ACHN (cell line): ENCODE data around the gene BRAT1.
"Not testable (repeated sequence)": the region's sequence is repeated elsewhere in the genome, so short reads cannot be mapped to it uniquely, and the experiment has no call there.

Experiments
- DNase-seq: peaks from one replicate; pipeline ENCODE4 v3.0.0-alpha.2; 2015
- in situ Hi-C: cut with HindIII; loops from 2 replicates; pipeline ENCODE4 v1.10.0; 2017; ENCODE audit warnings: low sequenced_read_pairs, low pct_ligation_motif_present, low pct_unique_long_range_greater_than_20kb

BRAT1 gene

DNA sequence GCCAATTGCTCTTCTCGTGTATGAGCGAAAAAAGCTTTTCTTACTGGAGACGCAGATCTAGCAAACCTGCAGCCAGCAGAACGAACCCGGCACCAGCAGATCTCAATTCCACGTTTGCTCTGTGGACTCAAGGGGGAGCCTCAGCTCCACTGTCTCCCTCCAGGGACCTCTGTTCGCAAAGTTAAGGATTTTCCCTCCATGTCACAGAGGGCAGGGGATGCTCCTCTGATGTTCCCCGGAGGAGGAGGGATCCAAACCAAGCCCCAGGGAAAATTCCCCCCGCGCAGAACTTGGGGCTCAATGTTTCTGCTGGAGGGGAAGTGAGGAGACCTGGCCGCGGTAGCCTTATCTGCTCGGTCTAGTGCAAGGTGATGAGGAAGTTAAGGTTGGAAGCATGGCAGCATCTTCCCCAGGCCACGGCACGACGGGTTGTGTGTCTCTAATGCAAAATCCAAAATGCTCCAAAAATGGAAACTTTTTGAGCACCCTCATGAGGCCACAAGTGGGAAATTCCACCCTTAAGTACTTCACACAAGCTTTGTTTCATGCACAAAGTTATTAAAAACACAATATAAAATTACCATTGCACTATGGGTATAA lies 12.5 kb upstream of the BRAT1 start:
- in situ Hi-C loops = no loop called here
- DNase-seq = peak; percentile 47

DNA sequence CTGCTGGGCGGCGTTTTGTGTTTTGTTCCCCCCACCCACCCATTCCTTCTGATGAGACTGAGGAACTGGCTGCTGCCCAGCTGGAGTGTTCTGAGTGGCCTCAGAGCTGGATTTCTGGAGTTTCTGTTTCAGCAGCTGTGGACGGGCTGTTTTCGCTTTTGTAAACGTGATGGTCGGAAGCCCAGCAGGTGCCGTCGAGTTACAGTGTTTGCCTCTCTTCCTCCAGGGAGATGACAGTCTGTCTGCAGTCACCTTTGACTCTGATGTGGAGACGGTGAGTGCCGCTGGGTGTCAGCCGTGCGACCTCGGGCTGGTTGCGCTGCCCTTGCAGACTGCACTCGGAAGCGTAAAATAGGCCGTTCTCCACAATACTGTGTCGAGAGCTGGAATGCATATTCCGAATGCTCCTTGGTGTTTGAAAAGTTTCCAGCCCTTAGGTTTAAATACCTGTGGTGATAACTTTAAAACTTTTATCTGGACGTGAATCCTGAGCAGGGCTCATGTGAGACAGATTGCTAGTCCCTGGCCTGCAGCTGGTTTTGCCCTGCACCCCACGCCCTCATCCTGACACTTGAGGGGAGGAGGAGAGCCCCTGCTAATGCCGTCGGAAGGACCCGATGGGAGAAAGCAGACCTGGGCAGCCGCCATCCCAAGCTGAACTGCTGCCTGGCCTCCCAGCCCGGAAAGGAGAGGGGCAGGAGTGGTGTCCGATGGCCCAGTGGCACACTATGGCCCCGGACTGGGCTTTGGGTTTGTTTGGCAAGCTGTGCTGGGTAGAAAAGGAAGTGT lies 11.8 kb upstream of the BRAT1 start:
- DNase-seq = no peak
- in situ Hi-C loops = no loop called here

DNA sequence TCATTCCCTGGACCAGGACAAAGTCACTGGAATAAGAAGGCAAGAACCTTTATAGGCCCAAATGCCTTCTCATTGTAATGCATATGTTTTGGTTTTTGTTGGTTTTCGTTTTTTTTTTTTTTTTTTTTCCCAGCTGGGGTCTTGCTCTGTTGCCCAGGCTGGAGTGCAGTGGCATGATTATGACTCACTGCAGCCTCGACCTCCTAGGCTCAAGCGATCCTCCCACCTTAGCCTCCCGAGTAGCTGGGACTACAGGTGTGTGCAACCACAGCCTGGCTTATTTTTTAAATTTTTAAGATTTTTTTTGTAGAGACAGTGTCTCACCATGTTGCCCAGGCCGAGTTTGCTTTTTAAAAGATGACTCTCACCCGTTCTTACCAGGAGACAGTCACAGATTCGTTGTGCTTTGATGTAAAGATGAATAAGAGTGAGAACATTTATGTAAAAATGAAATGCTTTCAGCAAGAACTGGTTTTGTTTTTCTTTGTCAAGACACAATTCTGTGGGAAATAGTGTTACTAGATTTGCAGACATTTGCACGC lies 11.1 kb upstream of the BRAT1 start:
- in situ Hi-C loops = no loop called here

DNA sequence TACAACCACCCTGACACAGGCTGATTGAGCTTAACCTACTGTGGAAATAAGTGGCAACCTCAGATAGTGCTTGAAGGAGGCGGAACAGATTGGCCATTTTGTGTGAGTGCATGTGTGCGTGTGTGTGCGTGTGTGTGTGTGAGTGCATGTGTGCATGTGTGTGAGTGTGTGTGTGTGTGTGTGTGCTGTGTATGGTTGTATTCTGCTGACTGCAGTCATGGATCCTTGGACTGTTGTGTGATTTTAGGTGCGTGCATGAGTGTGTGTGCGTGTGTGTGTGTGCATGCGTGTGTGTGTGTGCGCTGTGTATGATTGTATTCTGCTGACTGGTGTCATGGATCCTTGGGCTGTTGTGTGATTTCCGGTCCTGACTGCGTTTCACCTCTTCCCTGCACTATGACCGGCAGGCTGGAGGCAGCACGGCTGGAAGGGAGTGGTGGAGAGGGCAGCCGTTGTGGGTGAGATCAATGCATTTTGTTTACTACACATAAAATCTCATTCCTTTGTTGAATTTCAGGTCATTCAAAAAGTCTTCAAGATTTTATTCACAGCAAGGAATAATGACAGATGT lies 9.7 kb upstream of the BRAT1 start:
- in situ Hi-C loops = no loop called here
- DNase-seq = no peak

More for the DNA sequence above, 11.1 kb upstream of the BRAT1 start:
- no peak for DNase-seq

GRCh38 chr7:2563955-2564354 lies 8.6 kb upstream of the BRAT1 start:
- in situ Hi-C loops, DNase-seq: not testable (repeated sequence)

GRCh38 chr7:2559283-2559950 lies 4.1 kb upstream of the BRAT1 start:
- in situ Hi-C loops = no loop called here
- DNase-seq = peak; percentile 40

DNA sequence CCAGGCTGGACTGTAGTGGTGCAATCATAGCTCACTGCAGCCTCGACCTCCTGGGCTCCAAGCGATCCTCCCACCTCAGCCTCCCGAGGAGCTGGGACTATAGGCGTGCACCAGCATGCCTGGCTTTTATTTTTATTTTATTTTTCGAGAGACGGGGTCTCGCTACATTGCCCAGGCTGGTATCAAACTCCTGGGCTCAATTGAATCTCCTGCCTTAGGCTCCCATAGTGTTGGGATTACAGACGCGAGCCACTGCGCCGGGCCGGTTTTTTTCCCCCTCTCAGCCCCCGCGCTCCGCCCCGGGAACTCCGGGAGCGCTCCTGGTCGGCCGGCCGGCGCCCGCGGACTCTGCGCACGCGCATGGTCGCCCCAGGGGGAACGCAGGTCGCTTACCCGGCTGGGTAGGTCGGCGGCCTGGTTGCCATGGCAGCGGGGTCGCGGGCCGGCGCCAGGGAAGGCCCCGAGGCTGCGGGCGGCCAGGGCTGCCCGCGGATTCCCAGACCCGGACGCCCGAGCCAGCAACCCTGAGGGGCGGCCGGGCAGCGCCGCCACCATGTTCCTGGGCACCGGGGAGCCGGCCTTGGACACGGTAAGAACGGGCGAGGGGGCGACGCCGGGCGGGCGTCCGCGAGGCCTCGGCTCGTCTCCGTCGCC lies 3.4 kb upstream of the BRAT1 start, which contains the start of gene IQCE:
TSS of gene IQCE (plus strand) at position 351 of the 654 bp plus-strand sequence. CDS start at position 554, 203 bp downstream.
- peak; percentile 96 for DNase-seq
- in situ Hi-C loops = no loop called here

DNA sequence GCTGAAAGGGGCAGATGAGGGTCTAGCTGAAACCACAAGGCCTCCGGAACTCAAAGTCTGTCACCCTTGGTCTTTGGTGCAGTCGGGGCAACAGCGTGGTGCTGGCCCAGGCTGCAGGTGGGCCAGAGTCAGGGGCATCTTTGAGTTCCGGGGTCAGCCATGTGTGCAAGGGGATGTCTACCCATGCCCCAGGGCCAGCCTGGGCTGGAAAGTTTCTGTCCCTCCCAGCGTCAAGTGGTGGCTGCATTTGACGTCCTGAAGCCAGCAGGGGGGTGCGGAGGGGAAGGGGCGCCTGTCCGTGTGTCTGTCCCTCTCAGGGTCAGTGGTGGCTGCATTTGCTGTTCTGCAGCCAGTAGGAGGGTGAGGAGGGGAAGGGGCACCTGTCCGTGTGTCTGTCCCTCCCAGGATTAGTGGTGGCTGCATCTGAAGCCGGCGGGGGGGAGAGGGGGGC lies 638 bp downstream of the BRAT1 start:
- DNase-seq = no peak
- in situ Hi-C loops = no loop called here

DNA sequence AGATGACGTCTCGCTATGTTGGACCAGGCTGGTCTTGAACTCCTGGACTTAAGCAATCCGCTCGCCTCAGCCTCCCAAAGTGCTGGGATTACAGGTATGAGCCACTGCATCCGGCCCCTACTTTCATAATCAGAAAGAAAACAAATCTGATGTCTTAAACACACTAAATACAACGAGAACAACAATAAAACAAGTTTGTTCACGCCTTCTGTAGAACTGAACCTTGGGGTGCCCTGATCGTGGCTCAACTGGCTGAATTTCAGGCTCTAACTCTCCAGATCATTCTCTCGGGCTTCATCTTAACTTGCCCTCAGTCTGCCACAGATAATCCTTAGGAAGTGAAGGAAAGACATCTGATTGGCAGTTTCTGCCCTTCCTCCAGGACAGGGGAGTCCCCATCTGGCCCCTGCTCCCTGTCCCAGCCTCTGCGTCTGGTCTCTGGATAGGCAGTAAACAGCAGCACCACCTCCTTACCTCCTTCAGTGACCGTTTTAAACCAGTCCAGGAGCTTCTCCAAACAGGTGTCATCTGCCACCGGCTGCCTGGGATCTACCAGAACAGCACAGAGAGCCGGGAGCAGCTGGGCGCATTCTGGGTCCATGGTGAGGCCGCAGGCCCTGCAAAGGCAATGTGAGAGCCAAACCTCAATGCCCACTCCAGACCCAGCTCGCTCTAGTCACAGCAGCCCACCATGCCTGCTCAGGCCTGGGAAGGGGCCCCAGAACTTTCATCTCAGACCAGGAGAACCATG lies 1.3 kb downstream of the BRAT1 start:
- in situ Hi-C loops = no loop called here

DNA sequence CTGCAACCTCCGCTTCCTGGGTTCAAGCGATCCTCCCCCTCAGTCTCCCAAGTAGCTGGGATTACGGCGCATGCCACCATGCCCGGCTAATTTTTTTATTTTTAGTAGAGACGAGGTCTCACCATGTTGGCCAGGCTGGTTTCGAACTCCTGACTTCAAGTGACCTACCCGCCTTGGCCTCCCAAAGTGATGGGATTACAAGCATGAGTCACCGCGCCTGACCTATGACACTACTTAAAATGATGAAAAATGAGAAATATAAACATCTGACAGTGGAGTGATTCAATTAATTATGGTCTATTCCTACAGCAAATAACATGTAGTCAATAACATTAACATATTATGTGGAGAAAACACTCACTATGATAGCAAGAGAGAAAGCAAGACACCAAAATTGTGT lies 2.2 kb downstream of the BRAT1 start:
- no peak for DNase-seq
- in situ Hi-C loops = no loop called here

More for the DNA sequence above, 1.3 kb downstream of the BRAT1 start:
- no peak for DNase-seq

GRCh38 chr7:2551418-2551817 lies 3.9 kb downstream of the BRAT1 start:
- DNase-seq = no peak
- in situ Hi-C loops = no loop called here

DNA sequence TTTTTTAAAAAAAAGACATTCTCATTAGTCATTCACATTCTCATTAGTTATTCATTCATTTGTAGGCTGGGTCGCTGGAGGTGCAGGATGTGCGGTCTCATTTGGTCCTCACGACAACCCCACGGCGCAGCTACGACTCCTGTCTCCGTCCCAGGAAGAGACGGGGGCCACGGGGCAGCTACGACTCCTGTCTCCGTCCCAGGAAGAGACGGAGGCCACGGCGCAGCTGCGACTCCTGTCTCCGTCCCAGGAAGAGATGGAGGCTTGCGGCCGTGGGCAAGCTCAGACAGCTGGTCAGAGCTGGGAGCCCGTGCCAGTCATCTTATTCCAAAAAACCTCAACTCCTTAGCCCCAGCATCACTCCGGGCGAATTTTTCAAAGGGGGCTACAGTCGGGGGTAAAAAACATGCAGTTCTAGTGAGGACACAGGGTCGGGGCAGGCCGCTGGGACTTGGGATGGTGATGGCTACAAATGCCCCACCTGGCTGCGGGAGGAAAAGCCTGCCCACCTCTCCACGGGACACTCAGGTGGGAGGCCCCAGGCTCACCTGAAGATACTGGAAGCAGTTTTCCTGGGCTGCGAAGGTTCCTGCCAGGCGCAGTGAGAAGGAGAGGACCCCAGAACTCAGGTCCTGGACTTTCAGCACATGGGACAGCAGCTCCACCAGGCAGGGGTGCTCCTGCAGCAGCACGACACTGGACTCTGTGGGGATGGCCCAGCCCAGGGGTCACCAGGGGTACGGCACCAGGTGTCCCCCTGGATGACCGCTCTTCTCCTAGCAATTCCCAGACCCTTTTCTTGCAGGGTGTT lies 8.3 kb downstream of the BRAT1 start:
- in situ Hi-C loops = no loop called here
- DNase-seq = no peak

DNA sequence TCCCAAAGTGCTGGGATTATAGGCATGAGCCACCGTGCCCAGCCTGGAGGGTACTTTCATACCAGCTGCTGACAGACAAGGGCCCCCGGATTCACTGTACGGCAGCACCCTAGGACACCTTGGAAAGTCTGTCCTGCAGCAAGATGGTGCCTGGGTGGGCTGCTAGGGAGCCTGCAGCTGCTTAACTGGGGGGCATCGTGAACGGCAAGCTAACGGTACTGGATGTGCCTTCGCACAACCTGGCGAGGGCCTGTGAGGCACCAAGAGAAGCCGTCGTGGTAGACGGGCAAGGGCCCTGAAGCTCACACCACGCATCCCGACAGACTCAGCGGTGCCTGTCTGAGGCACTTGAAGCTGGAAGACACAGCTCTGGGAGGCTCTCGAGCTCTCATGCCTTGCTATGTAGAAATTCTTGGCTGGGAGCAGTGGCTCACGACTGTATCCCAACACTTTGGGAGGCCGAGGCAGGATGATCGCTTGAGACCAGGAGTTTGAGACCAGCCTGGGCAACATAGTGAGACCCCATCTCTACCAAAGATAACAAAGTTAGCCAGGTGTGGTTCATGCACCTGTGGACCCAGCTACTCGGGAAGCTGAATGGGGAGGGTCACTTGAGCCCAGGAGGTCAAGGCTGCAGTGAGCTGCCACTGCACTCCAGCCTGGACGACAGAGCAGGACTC lies 9.4 kb downstream of the BRAT1 start:
- DNase-seq = no peak
- in situ Hi-C loops = no loop called here

GRCh38 chr7:2544541-2545188 lies 10.7 kb downstream of the BRAT1 start:
- in situ Hi-C loops = no loop called here
- no peak for DNase-seq

- in situ Hi-C loops = no loop called here
Observed at GRCh38 chr7:2542916-2543871, 12.1 kb downstream of the BRAT1 start.

More at GRCh38 chr7:2542916-2543871, 12.1 kb downstream of the BRAT1 start:
- no peak for DNase-seq
